ENCODE measurements around the gene KRTAP12-4.

The KRTAP12-4 gene

DNA sequence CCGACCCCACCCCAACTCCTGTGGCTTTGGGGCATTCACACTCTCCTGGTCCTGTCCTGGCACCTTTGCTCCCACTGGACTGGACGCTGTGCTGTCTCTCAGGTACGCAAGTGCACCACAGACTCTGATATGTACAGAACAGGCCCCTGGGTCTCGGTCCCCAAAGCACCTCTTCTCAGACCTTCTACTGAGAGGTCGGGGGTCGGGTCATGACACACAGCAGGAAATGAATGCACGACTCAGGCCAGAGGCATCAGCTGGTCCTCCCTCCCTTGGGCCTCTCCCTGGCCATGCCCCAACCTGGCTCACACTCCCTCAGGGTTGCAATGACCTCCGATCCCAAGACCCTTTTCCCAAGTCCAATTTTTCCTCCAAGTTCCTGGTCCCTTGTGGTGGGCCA is 40.7 kb upstream of the KRTAP12-4 start:
- no peak overlapping the region for H2AFZ ChIP-seq (ENCODE audit: insufficient read depth, low read length, poor library complexity)
- H3K4me3 ChIP-seq (ENCODE audit: low read depth, low read length) = no peak overlapping the region
- peaks cover 14 to 15% of the 10 kb centered on the region in 2 experiments for H3K4me1 ChIP-seq (ENCODE audit: control insufficient read depth in 1 of 2, insufficient read depth in 2 of 2, low read length in 2 of 2)
- DNase-seq = no peak
- H3K23ac ChIP-seq (ENCODE audit: low read length) = no peak overlapping the region
- H3K36me3 ChIP-seq (ENCODE audit: control insufficient read depth in 1 of 2, insufficient read depth in 2 of 2, low read length in 2 of 2) = no peaks in the 10 kb centered on the region
- WGBS (ENCODE audit: extremely low coverage, insufficient coverage, insufficient read length) = no CpG with 5 or more reads among the region's 8 CpGs
- H3K4ac ChIP-seq (ENCODE audit: low read depth, low read length) = no peak overlapping the region
- H3K14ac ChIP-seq (ENCODE audit: low read length) = no peak overlapping the region
- no peak overlapping the region for H3K27ac ChIP-seq (ENCODE audit: low read depth, low read length)
- H4K91ac ChIP-seq (ENCODE audit: low read depth, low read length) = no peak overlapping the region
- no peak overlapping the region for H3K4me2 ChIP-seq (ENCODE audit: low read length)
- no peak overlapping the region for H2AK5ac ChIP-seq (ENCODE audit: low read length)
- H2BK5ac ChIP-seq (ENCODE audit: low read depth, low read length, poor library complexity) = no peak overlapping the region
- H2BK120ac ChIP-seq (ENCODE audit: insufficient read depth, low read length, poor library complexity) = no peak overlapping the region
- H3K79me2 ChIP-seq (ENCODE audit: control insufficient read depth, insufficient read depth, low read length, poor library complexity) = no peaks in the 10 kb centered on the region
- no peak overlapping the region for H3K18ac ChIP-seq (ENCODE audit: low read length)
- no peak overlapping the region for H4K12ac ChIP-seq (ENCODE audit: low read depth, low read length)
- no peaks in the 10 kb centered on the region for H3K79me1 ChIP-seq (ENCODE audit: low read length)
- H3K9me3 ChIP-seq (ENCODE audit: insufficient read depth, low read depth, low read length) = no peaks in the 10 kb centered on the region
- no peak overlapping the region for H2BK12ac ChIP-seq (ENCODE audit: low read length)
- H3K9ac ChIP-seq (ENCODE audit: low read length) = no peak overlapping the region
- no peaks in the 10 kb centered on the region for H3K27me3 ChIP-seq (ENCODE audit: insufficient read depth, low read length)
- H4K8ac ChIP-seq (ENCODE audit: low read depth, low read length) = no peak overlapping the region

DNA sequence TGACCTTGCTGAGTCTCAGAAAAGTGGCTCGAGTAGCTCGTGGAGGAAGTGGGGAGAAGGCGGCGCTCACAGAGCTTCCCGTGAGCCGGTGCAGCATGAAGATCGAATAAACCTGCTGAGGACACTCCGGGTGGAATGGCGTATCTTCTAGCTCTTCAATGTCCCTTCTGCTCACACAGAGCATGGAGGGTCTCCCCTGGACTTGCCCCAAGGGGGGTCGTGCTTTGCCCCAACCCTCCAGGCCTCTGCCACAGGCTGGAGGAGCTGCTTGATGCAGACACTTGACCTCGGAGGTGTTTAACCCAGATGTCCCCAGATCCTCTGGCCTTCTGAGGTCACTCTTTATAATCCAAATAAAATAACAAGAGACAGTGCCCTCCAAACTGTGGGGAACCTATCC is 40.3 kb upstream of the KRTAP12-4 start:
- no peaks in the 10 kb centered on the region for H3K36me3 ChIP-seq (ENCODE audit: control insufficient read depth in 1 of 2, insufficient read depth in 2 of 2, low read length in 2 of 2)
- peaks cover 14 to 15% of the 10 kb centered on the region in 2 experiments for H3K4me1 ChIP-seq (ENCODE audit: control insufficient read depth in 1 of 2, insufficient read depth in 2 of 2, low read length in 2 of 2)
- H3K23ac ChIP-seq (ENCODE audit: low read length) = no peak overlapping the region
- no peak overlapping the region for H4K12ac ChIP-seq (ENCODE audit: low read depth, low read length)
- no peak overlapping the region for H2BK12ac ChIP-seq (ENCODE audit: low read length)
- no peaks in the 10 kb centered on the region for H3K79me1 ChIP-seq (ENCODE audit: low read length)
- H2AFZ ChIP-seq (ENCODE audit: insufficient read depth, low read length, poor library complexity) = no peak overlapping the region
- H3K9me3 ChIP-seq (ENCODE audit: insufficient read depth, low read depth, low read length) = no peaks in the 10 kb centered on the region
- H2BK120ac ChIP-seq (ENCODE audit: insufficient read depth, low read length, poor library complexity) = no peak overlapping the region
- DNase-seq = no peak
- no CpG with 5 or more reads among the region's 11 CpGs for WGBS (ENCODE audit: extremely low coverage, insufficient coverage, insufficient read length)
- no peak overlapping the region for H3K27ac ChIP-seq (ENCODE audit: low read depth, low read length)
- H3K79me2 ChIP-seq (ENCODE audit: control insufficient read depth, insufficient read depth, low read length, poor library complexity) = no peaks in the 10 kb centered on the region
- no peak overlapping the region for H3K14ac ChIP-seq (ENCODE audit: low read length)
- no peak overlapping the region for H3K4ac ChIP-seq (ENCODE audit: low read depth, low read length)
- no peak overlapping the region for H3K4me3 ChIP-seq (ENCODE audit: low read depth, low read length)
- H3K4me2 ChIP-seq (ENCODE audit: low read length) = no peak overlapping the region
- H3K27me3 ChIP-seq (ENCODE audit: insufficient read depth, low read length) = no peaks in the 10 kb centered on the region
- no peak overlapping the region for H3K18ac ChIP-seq (ENCODE audit: low read length)
- no peak overlapping the region for H2AK5ac ChIP-seq (ENCODE audit: low read length)
- H4K91ac ChIP-seq (ENCODE audit: low read depth, low read length) = no peak overlapping the region
- H2BK5ac ChIP-seq (ENCODE audit: low read depth, low read length, poor library complexity) = no peak overlapping the region
- H3K9ac ChIP-seq (ENCODE audit: low read length) = no peak overlapping the region
- no peak overlapping the region for H4K8ac ChIP-seq (ENCODE audit: low read depth, low read length)

GRCh38 chr21:44692798-44693512 is 38.5 kb upstream of the KRTAP12-4 start:
- H2BK12ac ChIP-seq (ENCODE audit: low read length) = no peak overlapping the region
- no peak for DNase-seq
- no peaks in the 10 kb centered on the region for H3K36me3 ChIP-seq (ENCODE audit: control insufficient read depth in 1 of 2, insufficient read depth in 2 of 2, low read length in 2 of 2)
- H3K9me3 ChIP-seq (ENCODE audit: insufficient read depth, low read depth, low read length) = no peaks in the 10 kb centered on the region
- no peak overlapping the region for H3K27ac ChIP-seq (ENCODE audit: low read depth, low read length)
- H3K14ac ChIP-seq (ENCODE audit: low read length) = no peak overlapping the region
- H3K4me3 ChIP-seq (ENCODE audit: low read depth, low read length) = no peak overlapping the region
- H2AFZ ChIP-seq (ENCODE audit: insufficient read depth, low read length, poor library complexity) = no peak overlapping the region
- H2BK120ac ChIP-seq (ENCODE audit: insufficient read depth, low read length, poor library complexity) = no peak overlapping the region
- WGBS (ENCODE audit: extremely low coverage, insufficient coverage, insufficient read length) = no CpG with 5 or more reads among the region's 2 CpGs
- no peak overlapping the region for H4K91ac ChIP-seq (ENCODE audit: low read depth, low read length)
- no peak overlapping the region for H3K4me2 ChIP-seq (ENCODE audit: low read length)
- no peak overlapping the region for H3K18ac ChIP-seq (ENCODE audit: low read length)
- no peak overlapping the region for H2AK5ac ChIP-seq (ENCODE audit: low read length)
- H4K12ac ChIP-seq (ENCODE audit: low read depth, low read length) = no peak overlapping the region
- peaks cover 5 to 8% of the 10 kb centered on the region in 2 experiments for H3K4me1 ChIP-seq (ENCODE audit: control insufficient read depth in 1 of 2, insufficient read depth in 2 of 2, low read length in 2 of 2)
- no peak overlapping the region for H3K4ac ChIP-seq (ENCODE audit: low read depth, low read length)
- H4K8ac ChIP-seq (ENCODE audit: low read depth, low read length) = no peak overlapping the region
- no peaks in the 10 kb centered on the region for H3K79me2 ChIP-seq (ENCODE audit: control insufficient read depth, insufficient read depth, low read length, poor library complexity)
- no peak overlapping the region for H3K23ac ChIP-seq (ENCODE audit: low read length)
- no peak overlapping the region for H3K9ac ChIP-seq (ENCODE audit: low read length)
- no peak overlapping the region for H2BK5ac ChIP-seq (ENCODE audit: low read depth, low read length, poor library complexity)
- H3K27me3 ChIP-seq (ENCODE audit: insufficient read depth, low read length) = no peaks in the 10 kb centered on the region
- H3K79me1 ChIP-seq (ENCODE audit: low read length) = no peaks in the 10 kb centered on the region

DNA sequence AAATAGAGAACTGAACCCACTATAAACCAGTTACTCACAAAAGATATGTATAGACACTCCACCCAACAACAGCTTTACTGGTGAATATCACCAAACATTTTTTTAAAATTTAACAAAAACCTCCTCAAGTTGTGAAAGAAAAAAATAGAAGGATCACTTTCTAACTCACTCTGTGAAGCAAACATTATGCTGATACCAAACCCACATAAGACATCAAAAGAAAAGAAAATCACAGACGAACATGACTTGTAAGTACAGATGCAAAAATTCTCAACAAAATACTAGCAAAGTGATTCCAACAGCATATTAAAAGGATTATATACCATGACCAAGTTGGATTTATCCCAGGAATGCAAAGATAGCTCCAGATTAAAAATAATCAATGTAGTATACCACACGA is 37.2 kb upstream of the KRTAP12-4 start:
- peaks cover 0 to 2% of the 10 kb centered on the region in 2 experiments for H3K4me1 ChIP-seq (ENCODE audit: control insufficient read depth in 1 of 2, insufficient read depth in 2 of 2, low read length in 2 of 2)
- no peak overlapping the region for H3K4ac ChIP-seq (ENCODE audit: low read depth, low read length)
- no peak overlapping the region for H4K91ac ChIP-seq (ENCODE audit: low read depth, low read length)
- H2AFZ ChIP-seq (ENCODE audit: insufficient read depth, low read length, poor library complexity) = no peak overlapping the region
- no peak overlapping the region for H3K4me2 ChIP-seq (ENCODE audit: low read length)
- no peaks in the 10 kb centered on the region for H3K9me3 ChIP-seq (ENCODE audit: insufficient read depth, low read depth, low read length)
- no peak for DNase-seq
- no peak overlapping the region for H3K14ac ChIP-seq (ENCODE audit: low read length)
- no peak overlapping the region for H4K12ac ChIP-seq (ENCODE audit: low read depth, low read length)
- H4K8ac ChIP-seq (ENCODE audit: low read depth, low read length) = no peak overlapping the region
- no peak overlapping the region for H3K23ac ChIP-seq (ENCODE audit: low read length)
- H2BK120ac ChIP-seq (ENCODE audit: insufficient read depth, low read length, poor library complexity) = no peak overlapping the region
- no peak overlapping the region for H3K27ac ChIP-seq (ENCODE audit: low read depth, low read length)
- no peak overlapping the region for H3K18ac ChIP-seq (ENCODE audit: low read length)
- no CpG with 5 or more reads among the region's 2 CpGs for WGBS (ENCODE audit: extremely low coverage, insufficient coverage, insufficient read length)
- H3K27me3 ChIP-seq (ENCODE audit: insufficient read depth, low read length) = no peaks in the 10 kb centered on the region
- H3K79me2 ChIP-seq (ENCODE audit: control insufficient read depth, insufficient read depth, low read length, poor library complexity) = no peaks in the 10 kb centered on the region
- no peaks in the 10 kb centered on the region for H3K79me1 ChIP-seq (ENCODE audit: low read length)
- no peak overlapping the region for H2BK5ac ChIP-seq (ENCODE audit: low read depth, low read length, poor library complexity)
- H3K36me3 ChIP-seq (ENCODE audit: control insufficient read depth in 1 of 2, insufficient read depth in 2 of 2, low read length in 2 of 2) = no peaks in the 10 kb centered on the region
- no peak overlapping the region for H2BK12ac ChIP-seq (ENCODE audit: low read length)
- H3K9ac ChIP-seq (ENCODE audit: low read length) = no peak overlapping the region
- H3K4me3 ChIP-seq (ENCODE audit: low read depth, low read length) = no peak overlapping the region
- no peak overlapping the region for H2AK5ac ChIP-seq (ENCODE audit: low read length)

Measured in trophoblast cell (in vitro differentiated cells and primary cell).